Measurements from ENCODE around the gene SORD. TPM values are rescaled to one million over a fixed set of nuclear protein-coding genes. Genes with fewer than 3 reads are reported as not detected.
"Not testable (repeated sequence)": the region's sequence is repeated elsewhere in the genome, so short reads cannot be mapped to it uniquely, and the experiment has no call there.

SORD gene
- total RNA-seq, 4 donors from 2014 or later: 9.6 to 15.0 (median 13.1) TPM

GRCh38 chr15:45064386-45064785, 41.4 kb downstream of the SORD start:
- H3K4me1 ChIP-seq: no peaks in the 10 kb centered on the region
- TF ChIP-seq, protein P1, sequence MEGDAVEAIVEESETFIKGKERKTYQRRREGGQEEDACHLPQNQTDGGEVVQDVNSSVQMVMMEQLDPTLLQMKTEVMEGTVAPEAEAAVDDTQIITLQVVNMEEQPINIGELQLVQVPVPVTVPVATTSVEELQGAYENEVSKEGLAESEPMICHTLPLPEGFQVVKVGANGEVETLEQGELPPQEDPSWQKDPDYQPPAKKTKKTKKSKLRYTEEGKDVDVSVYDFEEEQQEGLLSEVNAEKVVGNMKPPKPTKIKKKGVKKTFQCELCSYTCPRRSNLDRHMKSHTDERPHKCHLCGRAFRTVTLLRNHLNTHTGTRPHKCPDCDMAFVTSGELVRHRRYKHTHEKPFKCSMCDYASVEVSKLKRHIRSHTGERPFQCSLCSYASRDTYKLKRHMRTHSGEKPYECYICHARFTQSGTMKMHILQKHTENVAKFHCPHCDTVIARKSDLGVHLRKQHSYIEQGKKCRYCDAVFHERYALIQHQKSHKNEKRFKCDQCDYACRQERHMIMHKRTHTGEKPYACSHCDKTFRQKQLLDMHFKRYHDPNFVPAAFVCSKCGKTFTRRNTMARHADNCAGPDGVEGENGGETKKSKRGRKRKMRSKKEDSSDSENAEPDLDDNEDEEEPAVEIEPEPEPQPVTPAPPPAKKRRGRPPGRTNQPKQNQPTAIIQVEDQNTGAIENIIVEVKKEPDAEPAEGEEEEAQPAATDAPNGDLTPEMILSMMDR (IDR thresholded peaks at IDR 0.05): no peak
- TF ChIP-seq EP300 (IDR thresholded peaks at IDR 0.05): no peak
- TF ChIP-seq POLR2A (IDR thresholded peaks at IDR 0.05): no peak
- H3K27me3 ChIP-seq: no peaks in the 10 kb centered on the region
- peaks cover 0 to 24% (median 0%) of the 10 kb centered on the region in 3 donors for H3K36me3 ChIP-seq
- H3K4me3 ChIP-seq: no peak overlapping the region
- no peaks in the 10 kb centered on the region for H3K9me3 ChIP-seq
- H3K27ac ChIP-seq: no peak overlapping the region
- no peak for DNase-seq (ENCODE audit: low spot score in 2 of 2)
- WGBS, 2 donors: 88 to 89% methylated on average over 4 of the region's 4 CpGs

- not testable (repeated sequence) for H3K4me3 ChIP-seq; DNase-seq (ENCODE audit: low spot score in 2 of 2); H3K9me3 ChIP-seq; H3K27ac ChIP-seq; H3K4me1 ChIP-seq; H3K27me3 ChIP-seq
- H3K36me3 ChIP-seq: peaks cover 0 to 31% (median 0%) of the 10 kb centered on the region in 3 donors
- WGBS, 2 donors: 86 to 97% methylated on average over 3 to 5 of the region's 6 CpGs
Observed at GRCh38 chr15:45069942-45070360, 47.0 kb downstream of the SORD start.

- DNase-seq (ENCODE audit: low spot score in 2 of 2); H3K9me3 ChIP-seq; H3K4me3 ChIP-seq; H3K27me3 ChIP-seq; H3K4me1 ChIP-seq; H3K27ac ChIP-seq: not testable (repeated sequence)
- peaks cover 0 to 20% (median 0%) of the 10 kb centered on the region in 3 donors for H3K36me3 ChIP-seq
Observed at GRCh38 chr15:45073602-45074001, 50.6 kb downstream of the SORD start.

DNA sequence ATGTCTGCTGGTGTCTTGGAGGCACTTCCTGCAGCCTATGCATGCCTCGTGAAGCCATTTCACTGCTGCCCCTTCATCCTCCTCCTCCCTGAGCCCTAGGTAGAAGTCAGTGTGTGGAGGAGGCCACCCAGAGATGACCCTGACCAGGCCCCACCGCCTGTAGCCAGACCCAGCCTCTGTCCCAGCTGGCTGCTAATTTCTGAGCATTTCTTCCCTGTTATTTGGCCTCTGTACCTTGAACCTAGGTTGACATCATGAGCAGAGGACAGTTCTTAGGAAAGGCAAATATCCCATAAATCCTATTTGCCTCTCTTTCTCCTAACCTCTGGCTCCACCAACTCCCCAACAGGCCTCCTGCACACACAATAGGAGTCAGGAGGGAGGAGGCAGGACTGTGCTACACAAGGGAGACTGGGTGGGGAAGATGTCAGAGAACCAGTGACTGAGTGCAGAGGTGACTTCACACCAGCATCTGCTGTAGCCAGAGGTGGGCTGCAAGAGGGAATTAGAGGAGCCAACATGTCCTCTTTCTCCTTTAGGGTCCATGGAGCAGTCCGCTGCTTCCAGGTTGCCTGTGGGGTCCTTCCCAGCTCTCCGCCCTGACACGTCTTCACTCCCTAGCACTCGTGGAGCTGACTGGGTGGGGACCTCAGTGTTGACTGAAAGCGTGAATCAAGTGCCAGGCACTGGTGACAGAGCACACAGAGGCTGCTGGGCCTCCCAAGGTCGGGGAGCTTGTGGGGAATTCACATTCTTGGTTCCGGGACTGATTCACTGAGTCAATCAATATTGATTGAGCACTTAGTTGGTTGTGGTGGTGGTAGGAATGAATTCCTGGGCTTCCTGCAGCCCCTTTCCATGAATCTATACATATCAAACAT, 52.7 kb downstream of the SORD start:
- H3K27ac ChIP-seq; H3K27me3 ChIP-seq; H3K4me1 ChIP-seq; H3K36me3 ChIP-seq; DNase-seq (ENCODE audit: low spot score in 2 of 2); H3K4me3 ChIP-seq; H3K9me3 ChIP-seq: not testable (repeated sequence)
- 100% methylated on average over 1 of the region's 9 CpGs; no CpG with 5 or more reads in 1 of the 2 donors for WGBS, 2 donors

- H3K36me3 ChIP-seq; DNase-seq (ENCODE audit: low spot score in 2 of 2); H3K27ac ChIP-seq; H3K4me3 ChIP-seq; H3K9me3 ChIP-seq; H3K27me3 ChIP-seq; H3K4me1 ChIP-seq: not testable (repeated sequence)
- 80 to 100% methylated on average over 2 of the region's 2 CpGs for WGBS, 2 donors
Observed at GRCh38 chr15:45077391-45077790, 54.4 kb downstream of the SORD start.

DNA sequence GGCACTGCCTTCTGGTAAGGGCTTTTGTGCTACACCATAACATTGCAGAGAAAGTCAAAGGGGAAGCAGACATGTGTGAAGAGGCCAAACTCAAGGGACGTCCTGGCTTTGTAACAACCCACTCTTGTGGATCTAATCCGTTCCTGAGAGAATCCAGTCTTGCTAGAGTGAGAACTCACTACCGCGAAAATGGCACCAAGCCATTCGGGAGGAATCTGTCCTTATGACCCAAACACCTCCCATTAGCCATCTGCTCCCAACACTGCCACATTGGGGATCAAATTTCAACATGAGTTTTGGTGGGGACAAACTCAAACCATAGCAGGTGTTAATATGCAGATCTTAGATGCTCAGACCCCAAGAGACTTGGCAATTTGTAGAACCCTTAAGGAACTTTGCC, 56.2 kb downstream of the SORD start:
- H3K9me3 ChIP-seq; DNase-seq (ENCODE audit: low spot score in 2 of 2); H3K27ac ChIP-seq; H3K4me3 ChIP-seq; H3K4me1 ChIP-seq; H3K27me3 ChIP-seq; H3K36me3 ChIP-seq: not testable (repeated sequence)
- WGBS, 2 donors: 56 to 60% methylated on average over 5 of the region's 5 CpGs

DNA sequence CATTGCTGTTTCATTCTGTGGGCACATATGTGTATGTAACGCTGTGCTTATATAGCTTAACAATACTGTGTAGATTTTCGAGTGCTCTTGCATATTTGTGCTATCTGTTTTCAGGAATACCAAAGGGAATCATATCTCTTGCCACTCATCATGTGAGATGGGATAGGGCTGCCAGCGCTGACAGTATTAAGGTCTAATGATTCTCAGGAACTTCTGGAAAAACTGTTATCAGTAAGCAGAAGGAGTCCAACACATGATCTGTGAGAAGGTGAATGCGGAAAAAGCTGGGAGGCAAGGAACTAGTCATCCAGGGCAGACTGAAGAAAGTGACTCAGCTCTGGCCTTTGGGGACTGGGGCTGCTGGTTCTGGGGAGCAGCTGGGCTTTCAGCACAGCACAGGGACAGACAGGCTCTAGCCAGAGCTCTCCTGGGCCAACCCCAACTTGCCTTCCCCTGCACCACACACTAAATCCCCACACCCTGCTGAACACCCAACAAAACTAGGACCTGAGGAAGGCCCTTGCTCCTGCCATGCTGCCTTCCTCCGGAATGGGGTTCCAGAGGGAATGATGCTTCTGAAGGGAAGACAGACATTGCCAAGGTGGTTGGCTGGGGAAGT, 56.7 kb downstream of the SORD start:
- 83 to 86% methylated on average over 4 to 5 of the region's 5 CpGs for WGBS, 2 donors
- H3K36me3 ChIP-seq; H3K27ac ChIP-seq; H3K4me3 ChIP-seq; DNase-seq (ENCODE audit: low spot score in 2 of 2); H3K9me3 ChIP-seq; H3K4me1 ChIP-seq; H3K27me3 ChIP-seq: not testable (repeated sequence)

- H3K9me3 ChIP-seq; H3K4me3 ChIP-seq; H3K4me1 ChIP-seq; H3K27me3 ChIP-seq; H3K36me3 ChIP-seq; DNase-seq (ENCODE audit: low spot score in 2 of 2); H3K27ac ChIP-seq: not testable (repeated sequence)
- 89 to 100% methylated on average over 2 of the region's 3 CpGs for WGBS, 2 donors
Observed at GRCh38 chr15:45080593-45080992, 57.6 kb downstream of the SORD start.

- DNase-seq (ENCODE audit: low spot score in 2 of 2); H3K27ac ChIP-seq; H3K4me3 ChIP-seq; H3K36me3 ChIP-seq; H3K4me1 ChIP-seq; H3K27me3 ChIP-seq; H3K9me3 ChIP-seq: not testable (repeated sequence)
- WGBS, 2 donors: 72 to 81% methylated on average over 6 to 9 of the region's 10 CpGs
Observed at GRCh38 chr15:45082412-45082811, 59.4 kb downstream of the SORD start.
